ENCODE results near the gene POLR1E. TPM values are rescaled to one million over a fixed set of nuclear protein-coding genes. Genes with fewer than 3 reads are reported as not detected.

Gene POLR1E
- total RNA-seq, 1 experiment from 2014 or later: 31.4 TPM

GRCh38 chr9:37438359-37438758 is 47.4 kb upstream of the POLR1E start:
- Mint-ChIP-seq H3K36me3 (peaks cover 70% of the 10 kb centered on the region), H3K4me3 (no peak overlapping the region), H3K27ac (no peak overlapping the region), H3K9me3 (no peaks in the 10 kb centered on the region), H3K27me3 (ENCODE audit: low read depth) (no peaks in the 10 kb centered on the region), H3K4me1 (peaks cover 20% of the 10 kb centered on the region)
- TF ChIP-seq ZBTB21 (CRISPR knock-in tag; IDR thresholded peaks at IDR 0.05; ENCODE audit: borderline replicate concordance) (no peak), ZNF396 (CRISPR knock-in tag; IDR thresholded peaks at IDR 0.05; ENCODE audit: borderline replicate concordance) (no peak), ZNF281 (CRISPR knock-in tag; IDR thresholded peaks at IDR 0.05) (no peak), FOXP1 (CRISPR knock-in tag; IDR thresholded peaks at IDR 0.05; ENCODE audit: borderline replicate concordance) (no peak), ZNF232 (CRISPR knock-in tag; IDR thresholded peaks at IDR 0.05) (no peak), NFYB (CRISPR knock-in tag; conservative IDR thresholded peaks at IDR 0.05; ENCODE audit: low read depth) (no peak), ZNF425 (CRISPR knock-in tag; conservative IDR thresholded peaks at IDR 0.05) (no peak), ZNF671 (CRISPR knock-in tag; IDR thresholded peaks at IDR 0.05) (no peak), USF2 (CRISPR knock-in tag; IDR thresholded peaks at IDR 0.05) (no peak), ATF6 (CRISPR knock-in tag; IDR thresholded peaks at IDR 0.05) (no peak), NFATC4 (CRISPR knock-in tag; IDR thresholded peaks at IDR 0.05) (no peak), E2F1 (CRISPR knock-in tag; IDR thresholded peaks at IDR 0.05) (no peak), IRF1 (CRISPR knock-in tag; IDR thresholded peaks at IDR 0.05) (no peak), TP53 (CRISPR knock-in tag; IDR thresholded peaks at IDR 0.05) (no peak), ZNF263 (CRISPR knock-in tag; IDR thresholded peaks at IDR 0.05; ENCODE audit: low read depth) (no peak), E2F5 (CRISPR knock-in tag; IDR thresholded peaks at IDR 0.05) (no peak), ATF2 (CRISPR knock-in tag; IDR thresholded peaks at IDR 0.05; ENCODE audit: borderline replicate concordance, low read depth) (no peak), IRF2 (CRISPR knock-in tag; IDR thresholded peaks at IDR 0.05; ENCODE audit: borderline replicate concordance, low read depth) (no peak), ATF1 (CRISPR knock-in tag; IDR thresholded peaks at IDR 0.05) (no peak), ZNF138 (CRISPR knock-in tag; conservative IDR thresholded peaks at IDR 0.05) (no peak)
- no peak for ATAC-seq
- no peak for DNase-seq (ENCODE audit: low spot score)
- ChIA-PET CTCF (no interaction called here), POLR2A (no interaction called here)

Measured in WTC11 (cell line).